Activated naive CD8-positive, alpha-beta T cell treated with anti-CD3 and anti-CD28 coated beads, Interleukin-2, amount 10 ng/mL, durations not matched to agents 7 days and 5 days (primary cell): Measurements from ENCODE around the gene C9orf43. TPM values are rescaled to one million over a fixed set of nuclear protein-coding genes. Genes with fewer than 3 reads are reported as not detected.

Source experiments
- ATAC-seq: fragments of 150-1000 bp; cut with Tn5 transposase; one replicate; pipeline ENCODE4 v1.10.0; 2021; ENCODE audit warnings: low read depth, moderate library complexity
- POLR2A ChIA-PET: fragments of 350-600 bp; sonication (Branson Sonifier 250); formaldehyde crosslinking; loops from one replicate; lab custom pipeline; 2021; ENCODE audit warnings: antibody characterized with exemption; lab: Charles Lee
- DNase-seq: peaks from one replicate; pipeline ENCODE4 v3.0.0; 2021
- H3K27ac Mint-ChIP-seq: one replicate; pipeline ENCODE4 v1.8.0; 2022; ENCODE audit warnings: mild to moderate bottlenecking, mixed read lengths
- H3K27me3 Mint-ChIP-seq: one replicate; pipeline ENCODE4 v1.8.0; 2022; ENCODE audit warnings: mild to moderate bottlenecking, moderate library complexity, mixed read lengths
- H3K36me3 Mint-ChIP-seq: one replicate; pipeline ENCODE4 v1.8.0; 2021; ENCODE audit warnings: mild to moderate bottlenecking, mixed read lengths
- H3K4me1 Mint-ChIP-seq: one replicate; pipeline ENCODE4 v1.8.0; 2021; ENCODE audit warnings: mixed read lengths
- H3K4me3 Mint-ChIP-seq: one replicate; pipeline ENCODE4 v1.8.0; 2022; ENCODE audit warnings: mild to moderate bottlenecking, moderate library complexity, mixed read lengths
- H3K9me3 Mint-ChIP-seq: one replicate; pipeline ENCODE4 v1.8.0; 2021; ENCODE audit warnings: mixed read lengths
- total RNA-seq, 2 experiments: library from RNA; stranded (reverse); gene quantifications; one replicate each; pipeline ENCODE4 v1.2.3, GENCODE V29; 2021

Gene C9orf43
- total RNA-seq, 2 experiments from 2014 or later, result 0.36 to 0.54 TPM

DNA sequence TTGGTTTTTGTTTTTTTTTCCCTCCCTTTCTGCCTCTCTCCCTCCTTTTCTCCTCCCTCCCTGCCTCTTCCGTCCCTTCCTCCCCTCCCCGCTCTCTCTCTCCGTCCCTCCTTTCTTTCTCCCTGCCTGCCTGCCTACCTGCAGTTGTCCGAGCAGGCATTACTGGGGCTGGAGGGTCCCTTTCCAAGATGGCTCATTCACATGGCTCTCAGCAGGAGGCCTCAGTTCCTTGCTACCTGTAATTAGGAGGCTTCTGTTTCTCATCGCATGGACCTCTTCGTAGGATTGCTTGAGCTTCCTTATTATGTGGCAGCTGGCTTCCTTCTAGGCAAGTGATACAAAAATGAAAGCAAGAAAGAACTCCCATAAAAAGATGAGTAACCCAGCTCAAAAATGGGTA lies 61.0 kb downstream of the C9orf43 start:
- DNase-seq (no peak), ATAC-seq (no peak)
- POLR2A ChIA-PET, result no interaction called here
- peaks cover 7% of the 10 kb centered on the region for H3K36me3 Mint-ChIP-seq
- H3K4me1 Mint-ChIP-seq, result peaks cover 2% of the 10 kb centered on the region
- no peak overlapping the region for H3K4me3 Mint-ChIP-seq
- no peak overlapping the region for H3K27ac Mint-ChIP-seq
- H3K9me3 Mint-ChIP-seq, result peaks cover 5% of the 10 kb centered on the region
- peaks cover 2% of the 10 kb centered on the region for H3K27me3 Mint-ChIP-seq

- H3K36me3 Mint-ChIP-seq, result peaks cover 4% of the 10 kb centered on the region
- POLR2A ChIA-PET, result no interaction called here
- peaks cover 2% of the 10 kb centered on the region for H3K4me1 Mint-ChIP-seq
- no peak for ATAC-seq
- no peak for DNase-seq
- no peak overlapping the region for H3K4me3 Mint-ChIP-seq
- no peak overlapping the region for H3K27ac Mint-ChIP-seq
- H3K27me3 Mint-ChIP-seq, result peaks cover 2% of the 10 kb centered on the region
- H3K9me3 Mint-ChIP-seq, result peaks cover 5% of the 10 kb centered on the region
Measured at GRCh38 chr9:113472199-113472598, 61.7 kb downstream of the C9orf43 start.

DNA sequence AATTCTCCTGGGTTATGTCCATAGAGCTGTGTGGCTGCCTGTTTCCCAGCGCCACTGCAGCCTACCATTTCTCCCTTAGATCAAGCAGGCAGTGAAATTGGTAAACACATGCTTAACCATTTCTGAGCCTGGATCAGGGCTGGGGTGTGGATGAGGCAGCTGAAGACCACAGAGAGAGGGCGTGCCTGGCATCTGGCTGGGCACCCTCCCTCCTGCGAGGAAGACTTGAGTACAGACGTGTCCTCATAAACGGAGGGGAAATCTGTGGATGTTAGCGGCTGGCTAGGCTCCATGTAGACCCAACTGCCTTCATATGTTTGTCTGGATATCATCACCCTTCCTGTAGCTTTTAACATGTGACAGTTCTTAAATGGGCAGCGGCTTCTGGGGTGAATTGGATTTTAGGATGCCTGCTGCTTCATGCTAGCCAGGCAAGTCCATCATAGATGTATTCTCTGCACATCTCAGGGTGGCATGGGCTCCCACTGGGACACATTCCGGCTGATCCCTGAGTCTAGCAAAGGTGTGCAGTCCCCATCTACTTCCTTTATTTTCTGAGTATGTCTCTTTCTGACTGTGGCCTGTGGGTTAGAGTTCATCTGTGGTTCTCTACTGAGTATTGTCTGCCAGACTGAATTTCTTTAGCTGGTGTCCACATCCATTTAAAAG lies 63.9 kb downstream of the C9orf43 start:
- DNase-seq (no peak), ATAC-seq (no peak)
- Mint-ChIP-seq H3K9me3 (no peaks in the 10 kb centered on the region), H3K27me3 (peaks cover 9% of the 10 kb centered on the region), H3K4me1 (peaks cover 18% of the 10 kb centered on the region), H3K27ac (no peak overlapping the region), H3K36me3 (peaks cover 1% of the 10 kb centered on the region), H3K4me3 (no peak overlapping the region)
- POLR2A ChIA-PET, result no interaction called here

- Mint-ChIP-seq H3K4me3 (no peak overlapping the region), H3K9me3 (no peaks in the 10 kb centered on the region), H3K36me3 (peaks cover 1% of the 10 kb centered on the region), H3K27ac (no peak overlapping the region), H3K4me1 (peaks cover 23% of the 10 kb centered on the region), H3K27me3 (peaks cover 9% of the 10 kb centered on the region)
- DNase-seq (no peak), ATAC-seq (no peak)
- POLR2A ChIA-PET, result interaction anchor here (0.5 kb wide), 1 partner anchor 15 kb away, joined by 3 read pairs; no protein-coding TSS in a partner anchor
Measured at GRCh38 chr9:113475031-113475430, 64.5 kb downstream of the C9orf43 start.

DNA sequence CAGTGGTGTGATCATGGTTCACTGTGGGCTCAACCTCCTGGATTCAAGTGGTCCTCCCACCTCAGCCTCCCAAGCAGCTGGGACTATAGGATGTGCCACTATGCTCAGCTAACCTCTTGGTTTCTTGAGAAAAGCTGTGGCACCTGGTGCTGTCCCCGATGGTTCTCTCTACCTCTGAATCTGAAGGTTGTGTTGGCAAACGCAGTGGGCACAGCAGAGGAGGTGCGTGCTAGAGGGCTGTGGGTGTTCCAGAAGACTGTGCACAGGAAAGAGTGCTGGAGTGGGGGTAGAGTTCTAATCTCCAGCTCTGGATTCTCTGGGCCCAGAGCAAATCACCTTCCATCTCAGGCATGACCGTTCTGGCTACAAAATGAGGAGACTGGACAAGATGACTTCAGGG lies 65.4 kb downstream of the C9orf43 start:
- peaks cover 23% of the 10 kb centered on the region for H3K4me1 Mint-ChIP-seq

DNA sequence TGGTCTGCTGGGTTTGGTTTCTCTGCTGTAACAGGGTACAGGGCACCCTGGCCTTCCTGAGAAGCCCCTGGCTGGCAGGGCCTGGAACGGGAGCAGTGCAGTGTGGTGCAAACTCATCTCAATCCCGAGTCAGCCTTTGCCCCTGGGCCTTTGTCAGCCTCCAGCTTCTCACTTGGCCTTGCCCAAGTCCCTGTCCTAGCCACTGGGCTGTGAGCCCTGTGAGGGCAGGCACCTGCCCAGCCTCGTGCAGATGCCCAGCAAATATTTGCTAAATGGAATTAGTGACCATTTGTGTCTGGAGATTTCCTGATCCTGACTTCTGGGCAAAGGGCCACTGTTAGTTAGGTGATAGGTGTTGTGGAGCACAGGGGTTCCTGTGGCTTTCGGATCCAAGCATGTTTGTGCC lies 66.0 kb downstream of the C9orf43 start:
- Mint-ChIP-seq H3K27ac (no peak overlapping the region), H3K4me3 (no peak overlapping the region), H3K36me3 (no peaks in the 10 kb centered on the region), H3K9me3 (no peaks in the 10 kb centered on the region), H3K27me3 (peaks cover 7% of the 10 kb centered on the region), H3K4me1 (peaks cover 24% of the 10 kb centered on the region)
- POLR2A ChIA-PET, result no interaction called here
- no peak for DNase-seq
- no peak for ATAC-seq

More for the DNA sequence above, 65.4 kb downstream of the C9orf43 start:
- Mint-ChIP-seq H3K4me3 (no peak overlapping the region), H3K36me3 (no peaks in the 10 kb centered on the region), H3K27me3 (peaks cover 9% of the 10 kb centered on the region), H3K27ac (no peak overlapping the region), H3K9me3 (no peaks in the 10 kb centered on the region)
- no peak for ATAC-seq
- POLR2A ChIA-PET, result no interaction called here
- no peak for DNase-seq

DNA sequence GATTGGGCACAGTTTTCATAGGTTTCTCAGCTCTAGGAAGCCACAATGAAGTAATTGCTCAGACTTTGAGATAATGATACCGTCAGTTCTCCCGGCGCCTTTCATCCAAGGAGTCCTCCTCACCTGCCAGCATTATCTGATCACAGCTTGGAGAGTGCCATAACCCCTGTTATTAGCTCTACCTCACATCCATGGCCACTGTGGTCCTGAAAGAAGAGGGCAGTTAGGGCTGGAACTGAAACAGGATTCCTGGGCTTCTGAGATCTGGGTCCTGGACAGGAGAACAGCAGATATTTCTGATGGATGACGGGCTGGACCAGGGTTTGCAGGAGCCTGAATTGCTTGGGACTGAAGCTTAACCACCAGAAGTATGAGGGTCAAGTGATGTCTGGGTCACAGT lies 66.5 kb downstream of the C9orf43 start:
- H3K4me1 Mint-ChIP-seq, result peaks cover 24% of the 10 kb centered on the region
- H3K36me3 Mint-ChIP-seq, result no peaks in the 10 kb centered on the region
- no peak overlapping the region for H3K27ac Mint-ChIP-seq
- DNase-seq (no peak), ATAC-seq (no peak)
- no peak overlapping the region for H3K4me3 Mint-ChIP-seq
- H3K27me3 Mint-ChIP-seq, result peaks cover 7% of the 10 kb centered on the region
- POLR2A ChIA-PET, result no interaction called here
- H3K9me3 Mint-ChIP-seq, result no peaks in the 10 kb centered on the region

GRCh38 chr9:113477661-113478060 lies 67.1 kb downstream of the C9orf43 start:
- Mint-ChIP-seq H3K36me3 (no peaks in the 10 kb centered on the region), H3K4me1 (peaks cover 24% of the 10 kb centered on the region), H3K9me3 (no peaks in the 10 kb centered on the region), H3K27ac (no peak overlapping the region), H3K4me3 (no peak overlapping the region), H3K27me3 (peaks cover 7% of the 10 kb centered on the region)
- DNase-seq, result no peak
- POLR2A ChIA-PET, result no interaction called here
- ATAC-seq, result no peak

DNA sequence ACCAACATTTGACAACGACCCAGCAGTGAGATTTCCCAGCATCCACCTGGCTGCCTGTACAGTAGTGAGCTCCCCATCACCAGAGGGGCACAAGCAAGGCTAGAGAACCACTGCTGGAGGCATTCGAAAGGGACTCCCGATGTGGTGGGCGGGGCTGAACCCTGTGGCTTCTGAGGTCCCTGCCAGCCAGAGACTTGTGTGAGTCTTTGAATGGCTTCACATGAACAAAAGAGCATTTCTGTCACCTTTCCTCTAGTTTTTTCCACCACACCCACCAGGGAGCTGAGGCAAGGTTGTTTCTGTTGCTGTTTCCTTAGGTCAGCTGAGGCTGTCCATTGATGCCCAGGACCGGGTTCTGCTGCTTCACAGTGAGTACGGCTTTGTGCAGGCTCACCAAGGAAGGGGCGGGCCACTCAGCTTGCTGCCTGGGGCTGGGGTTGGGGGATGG lies 68.7 kb downstream of the C9orf43 start:
- Mint-ChIP-seq H3K27ac (no peak overlapping the region), H3K36me3 (no peaks in the 10 kb centered on the region), H3K27me3 (peaks cover 7% of the 10 kb centered on the region), H3K4me1 (peaks cover 24% of the 10 kb centered on the region), H3K9me3 (no peaks in the 10 kb centered on the region), H3K4me3 (no peak overlapping the region)
- POLR2A ChIA-PET, result interaction anchor here (0.8 to 2.1 kb wide), 3 partner anchors 33 to 852 kb away, joined by 3 to 6 read pairs (median 6); no protein-coding TSS in a partner anchor
- peak; percentile 66 for ATAC-seq
- DNase-seq, result peak; percentile 54

Other genes with a start within 250 kb of the C9orf43 start
- 10 to 100 TPM; 37.4 to 40.7 TPM for gene FKBP15, start 189.5 kb upstream of the C9orf43 start, total RNA-seq
- 1 to 10 TPM; 8.8 to 9.3 TPM for gene SLC31A1, start 189.2 kb upstream of the C9orf43 start, total RNA-seq
- 10 to 100 TPM; 27.5 to 28.9 TPM for gene CDC26, start 135.2 kb upstream of the C9orf43 start, total RNA-seq
- 10 to 100 TPM; 31.1 to 31.8 TPM for gene PRPF4, start 135.1 kb upstream of the C9orf43 start, total RNA-seq
- gene RNF183, start 107.4 kb upstream of the C9orf43 start, total RNA-seq, result under 1 TPM; 0.14 to 0.37 TPM
- under 1 TPM; 0.99 to 1.00 TPM for gene WDR31, start 70.5 kb upstream of the C9orf43 start, total RNA-seq
- 10 to 100 TPM in 1 of 2 experiments, 1 to 10 TPM in 1; 9.6 to 10.6 TPM for gene BSPRY, start 61.2 kb upstream of the C9orf43 start, total RNA-seq
- 10 to 100 TPM; 20.0 to 21.3 TPM for gene HDHD3, start 33.8 kb upstream of the C9orf43 start, total RNA-seq
- gene ALAD, start 9.5 kb upstream of the C9orf43 start, total RNA-seq, result 10 to 100 TPM; 33.9 to 40.4 TPM
- gene POLE3, start 72 bp upstream of the C9orf43 start, total RNA-seq, result 10 to 100 TPM; 51.7 to 52.2 TPM
- gene RGS3, start 53.0 kb downstream of the C9orf43 start, total RNA-seq, result 10 to 100 TPM; 63.2 to 65.5 TPM